GM18858 (cell line): ENCODE data around the gene SORBS1.

Experiments
- ATAC-seq: cut with Tn5 transposase; IDR thresholded peaks from one replicate; pipeline ENCODE4 v1.9.1; 2021; ENCODE audit not compliant: unreplicated experiment

SORBS1 gene

DNA sequence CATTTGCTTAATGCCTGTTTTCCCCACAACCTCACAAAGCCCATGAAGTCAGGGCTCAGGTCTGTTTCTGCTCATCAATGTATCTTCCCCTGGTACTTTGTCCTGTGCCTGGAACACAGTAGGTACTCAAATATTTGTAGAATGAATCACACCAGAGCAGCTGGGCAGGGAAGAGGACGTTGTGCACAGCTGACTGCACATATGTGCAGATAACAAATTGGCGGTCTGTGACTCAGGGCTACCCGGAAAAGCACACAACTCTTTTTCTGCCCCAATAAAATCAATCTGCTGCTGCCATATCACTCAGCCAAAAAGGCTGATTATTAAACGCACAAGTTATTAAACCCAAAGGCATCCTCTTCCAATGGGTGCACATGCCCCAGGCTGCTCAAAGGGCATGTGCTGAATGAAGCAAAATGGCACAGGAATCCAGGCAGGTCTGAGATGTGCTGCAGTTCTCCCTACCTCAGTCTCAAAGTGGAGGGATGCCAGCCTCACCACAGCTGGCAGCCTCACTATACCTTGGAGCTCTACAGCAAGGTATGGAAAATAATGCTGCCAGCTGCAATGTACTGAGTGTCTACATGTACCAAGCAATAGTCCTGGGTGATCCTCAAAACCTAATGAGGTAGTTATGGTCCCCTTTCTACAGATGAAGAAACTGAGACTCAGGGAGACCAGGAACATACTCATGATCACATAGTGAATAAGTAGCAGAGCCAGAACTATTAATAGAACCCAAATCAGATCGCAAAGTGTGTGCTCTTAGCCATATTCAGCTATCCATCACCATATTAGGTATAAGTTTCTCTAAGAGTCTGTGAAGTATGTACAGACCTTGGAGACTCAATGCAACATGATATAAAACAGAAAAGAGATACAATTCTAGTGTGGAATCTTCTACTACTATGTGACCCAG lies 43.4 kb downstream of the SORBS1 start:
- no peak for ATAC-seq

DNA sequence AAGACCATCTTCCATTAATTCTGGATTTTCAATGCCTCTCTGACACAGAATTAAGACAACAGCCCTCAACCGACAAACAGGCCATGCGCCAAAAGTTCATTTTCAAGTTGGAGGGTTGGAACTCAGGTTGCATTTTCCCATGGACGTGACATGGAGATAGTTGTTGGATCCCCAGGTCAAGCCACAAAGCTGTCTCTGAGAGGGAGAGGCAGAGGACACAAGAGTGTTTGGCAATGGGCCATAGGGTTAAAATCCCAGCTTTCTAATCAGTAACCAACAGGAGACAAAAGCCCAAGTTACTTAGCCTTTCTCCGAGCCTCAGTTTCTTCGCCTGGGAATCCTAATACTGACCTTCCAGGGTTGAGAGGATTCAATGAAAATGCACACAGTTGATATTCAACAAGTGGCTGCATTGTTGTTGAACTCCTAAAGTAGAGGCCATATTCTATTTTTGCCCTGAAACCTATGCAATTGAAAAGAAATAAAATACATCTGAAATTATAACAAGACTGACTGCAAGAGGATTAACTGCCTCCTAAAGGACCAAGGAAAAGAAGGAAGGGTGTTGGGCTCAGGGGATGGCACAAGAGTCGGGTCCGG lies 44.3 kb downstream of the SORBS1 start:
- ATAC-seq = no peak

DNA sequence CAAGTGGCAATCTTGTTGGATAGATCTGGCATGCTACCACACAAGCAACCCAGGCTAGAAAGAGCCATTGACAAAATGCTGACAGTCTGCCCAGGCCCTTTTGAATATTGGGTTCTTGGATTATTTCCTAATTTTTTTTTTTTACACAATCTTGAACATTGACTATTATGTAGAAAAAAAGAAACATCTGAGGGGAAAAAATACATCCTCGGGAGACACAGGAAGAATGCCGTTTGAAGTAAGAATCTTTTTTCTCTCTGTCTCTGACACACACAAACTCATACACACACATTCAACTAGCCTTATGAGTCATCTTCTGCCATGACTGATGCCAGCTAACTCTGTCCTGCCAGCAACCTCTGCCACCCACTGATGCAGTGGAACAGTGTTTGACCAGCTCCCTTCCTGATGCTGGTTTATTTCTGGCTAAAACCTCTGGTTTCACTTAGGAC lies 47.2 kb downstream of the SORBS1 start:
- no peak for ATAC-seq

DNA sequence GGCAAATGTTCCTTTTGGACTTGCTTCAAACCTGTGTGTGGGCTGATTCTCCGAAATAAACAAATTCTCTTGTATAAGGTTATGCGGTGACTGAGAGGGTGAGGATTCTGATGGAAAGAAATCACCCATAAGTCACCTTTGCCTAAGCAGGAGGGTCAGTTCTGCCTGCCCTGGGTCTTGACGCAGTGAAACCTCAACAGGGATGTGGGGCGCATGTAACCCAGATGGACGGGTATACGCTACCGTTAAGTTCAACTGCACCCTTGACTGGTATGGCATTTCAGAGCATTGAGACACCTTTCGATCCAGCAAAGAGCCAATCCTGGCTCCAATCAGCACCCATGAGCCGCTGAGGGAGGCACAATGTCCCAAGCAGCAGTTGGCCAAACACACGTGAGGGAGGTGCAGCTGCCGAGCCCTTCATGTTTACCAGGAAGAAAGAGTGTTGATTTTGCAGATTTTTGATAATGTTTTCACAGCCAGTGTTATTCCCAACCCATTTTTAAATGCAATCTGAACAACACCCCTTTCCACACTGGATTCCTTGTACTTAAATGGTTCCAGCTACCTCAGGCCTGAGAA lies 48.1 kb downstream of the SORBS1 start:
- ATAC-seq = no peak

DNA sequence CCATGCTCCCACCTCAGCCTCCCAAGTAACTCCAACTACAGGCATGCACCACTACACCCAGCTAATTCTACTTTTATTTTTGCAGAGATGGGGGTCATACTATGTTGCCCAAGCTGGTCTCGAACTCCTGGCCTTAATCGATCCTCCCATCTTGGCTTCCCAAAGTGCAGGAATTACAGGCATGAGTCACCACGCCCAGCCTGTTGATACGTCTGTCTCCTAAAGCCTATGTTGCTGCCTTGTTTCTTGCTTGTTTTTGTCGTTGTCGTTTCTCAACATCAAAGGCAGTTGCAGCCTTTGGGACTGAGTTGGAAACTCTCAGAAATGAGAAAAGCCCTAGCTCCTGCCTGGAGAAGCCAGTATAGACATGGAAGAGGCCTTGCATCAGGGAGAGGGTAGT lies 49.9 kb downstream of the SORBS1 start:
- ATAC-seq = no peak

DNA sequence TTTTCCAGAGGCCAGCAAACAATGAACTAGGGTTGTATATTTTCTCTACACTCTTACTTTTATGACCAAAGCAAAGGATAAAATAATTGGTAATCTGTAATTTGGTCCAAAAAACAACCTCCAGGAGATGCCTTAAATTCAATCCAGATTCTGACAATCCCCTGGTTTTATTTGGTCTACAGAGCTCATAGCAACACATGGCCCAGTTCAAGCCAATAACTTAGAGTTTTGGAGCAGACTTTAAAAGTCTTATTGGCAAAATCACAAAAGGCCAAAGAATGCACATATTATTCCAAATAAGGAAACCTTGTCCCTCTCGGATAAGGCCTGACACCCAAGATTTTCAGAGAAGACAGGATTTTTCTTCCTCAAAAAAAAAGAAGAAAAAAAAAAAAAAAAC lies 51.9 kb downstream of the SORBS1 start:
- ATAC-seq = no peak

DNA sequence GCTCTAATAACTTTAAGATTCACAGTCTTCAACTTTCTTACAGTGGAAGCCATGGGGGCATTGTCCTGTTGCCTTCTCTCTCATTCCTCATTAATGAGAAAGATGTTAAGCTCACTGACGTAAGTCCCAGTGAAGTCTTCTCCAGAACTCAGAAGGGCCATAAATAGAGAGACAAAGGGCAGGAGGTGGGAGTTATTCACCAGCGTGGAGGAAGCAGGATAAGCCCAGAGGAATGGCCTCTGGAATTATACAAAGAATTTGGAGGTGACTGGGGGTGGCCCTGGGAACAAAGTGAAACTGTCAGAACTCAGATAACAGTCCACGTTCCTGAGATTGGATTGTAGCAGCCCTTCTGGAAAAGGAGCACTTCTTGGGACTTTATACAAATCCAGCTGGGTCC lies 52.4 kb downstream of the SORBS1 start:
- ATAC-seq = no peak

DNA sequence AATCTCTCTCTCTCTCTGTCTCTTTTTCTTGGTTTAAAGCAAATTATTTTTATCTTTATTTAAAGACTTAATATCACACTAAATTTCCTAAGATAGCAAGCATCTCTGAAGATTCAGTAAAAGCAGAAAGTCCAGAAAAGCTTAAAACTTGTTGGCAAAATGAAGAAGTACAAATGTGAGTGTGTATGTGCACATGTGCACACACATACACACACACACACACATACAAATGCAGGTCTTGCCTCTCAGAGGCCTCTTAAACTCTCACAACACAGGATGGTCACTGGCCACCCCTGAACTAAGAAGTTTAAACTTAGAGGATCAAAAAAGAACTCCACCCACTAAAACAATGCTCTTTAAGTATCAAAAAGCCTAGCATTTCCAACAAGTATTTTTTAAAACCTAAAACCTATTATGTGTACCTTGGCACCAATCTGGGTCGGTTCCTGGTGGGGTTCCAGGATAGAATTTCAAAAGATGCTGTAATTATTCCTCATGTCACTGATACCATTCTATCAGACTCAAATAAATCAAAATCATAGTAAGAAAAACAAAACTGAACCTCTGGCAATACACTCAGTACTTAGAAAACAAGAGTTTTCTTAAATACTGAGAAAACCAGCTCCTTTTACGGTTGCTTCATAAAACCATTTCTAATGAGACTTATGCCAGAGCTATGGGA lies 55.0 kb downstream of the SORBS1 start:
- no peak for ATAC-seq

DNA sequence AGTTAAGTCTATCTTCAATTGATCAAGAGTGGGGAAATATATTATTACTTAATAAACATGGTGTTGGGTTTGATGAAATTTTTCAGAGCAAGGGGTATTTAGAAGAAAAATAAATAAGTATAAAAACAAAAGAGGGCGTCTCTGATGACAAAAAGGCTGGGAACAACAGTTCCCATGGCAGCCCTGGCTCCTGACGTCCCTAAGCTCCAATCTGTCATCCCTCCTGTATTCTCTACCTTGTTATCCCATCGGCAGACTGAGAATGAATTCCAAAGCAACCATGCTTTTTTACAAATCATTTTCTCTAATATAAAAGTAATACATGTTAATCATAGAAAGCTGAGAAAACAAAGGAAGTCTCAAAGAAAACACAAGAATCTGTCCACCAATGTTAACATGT lies 55.5 kb downstream of the SORBS1 start:
- ATAC-seq = no peak

DNA sequence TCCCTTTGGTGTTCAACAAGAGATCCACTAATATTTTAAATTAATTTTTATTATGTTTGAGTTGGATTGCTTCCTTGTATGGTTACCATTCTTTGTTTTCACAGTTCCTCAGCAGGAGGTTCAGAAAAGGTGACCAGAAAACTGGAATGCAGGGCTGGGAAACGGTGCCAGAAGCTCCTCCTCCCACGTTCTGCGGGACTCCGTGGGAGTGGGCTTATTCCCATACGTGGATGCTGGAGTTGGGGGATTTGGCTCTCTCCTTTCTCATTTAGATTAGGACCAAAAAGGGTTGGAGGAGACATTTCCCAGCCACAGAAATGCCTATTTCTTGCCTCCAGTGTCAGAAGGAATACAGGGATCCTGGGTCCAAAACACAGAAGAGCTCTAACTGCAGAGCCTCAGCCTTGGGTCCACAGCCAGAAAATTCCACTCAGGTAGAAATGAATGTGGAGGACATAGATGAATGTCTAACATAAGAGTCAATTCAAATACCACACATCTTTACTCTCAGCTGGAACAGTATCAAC lies 56.0 kb downstream of the SORBS1 start:
- ATAC-seq = no peak

DNA sequence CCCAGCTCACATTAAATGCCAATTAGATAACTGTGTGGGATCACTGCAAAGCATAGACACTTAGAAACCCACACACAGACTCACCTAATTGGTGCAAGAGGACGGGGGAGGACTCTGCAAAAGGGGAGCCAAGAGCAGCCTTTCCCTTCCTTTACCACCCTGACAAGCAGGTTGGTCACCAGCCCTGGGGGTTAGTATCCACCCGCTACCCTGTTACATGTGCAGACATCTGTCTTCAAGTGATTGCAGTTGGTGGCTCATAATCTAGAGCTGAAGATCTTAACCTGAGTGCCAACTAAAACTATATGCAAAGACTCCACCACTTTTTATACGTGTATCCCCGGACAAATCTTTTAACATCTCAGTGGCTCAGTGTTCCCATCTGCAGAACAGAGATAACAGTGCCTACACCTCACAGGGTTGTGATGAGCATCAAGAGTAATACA lies 56.9 kb downstream of the SORBS1 start:
- no peak for ATAC-seq

DNA sequence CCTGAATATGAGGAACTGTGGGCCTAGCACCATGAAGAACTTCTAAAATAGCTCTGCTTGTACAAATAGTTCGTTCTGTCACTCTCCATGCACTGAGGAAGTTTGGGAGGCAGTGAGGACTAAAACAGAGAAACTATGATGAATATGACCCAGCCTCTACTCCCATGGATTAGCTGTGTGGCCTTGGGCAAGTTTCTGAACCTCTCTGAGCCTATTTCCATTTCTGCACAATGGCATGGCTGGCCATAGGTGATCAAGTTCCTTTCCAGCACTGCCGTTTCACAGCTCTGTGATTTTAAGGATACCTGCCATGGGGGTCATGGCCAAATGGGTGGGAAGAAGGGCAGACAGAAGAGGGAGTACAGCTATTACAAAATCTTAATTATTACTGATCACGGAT lies 57.6 kb downstream of the SORBS1 start:
- ATAC-seq = no peak

DNA sequence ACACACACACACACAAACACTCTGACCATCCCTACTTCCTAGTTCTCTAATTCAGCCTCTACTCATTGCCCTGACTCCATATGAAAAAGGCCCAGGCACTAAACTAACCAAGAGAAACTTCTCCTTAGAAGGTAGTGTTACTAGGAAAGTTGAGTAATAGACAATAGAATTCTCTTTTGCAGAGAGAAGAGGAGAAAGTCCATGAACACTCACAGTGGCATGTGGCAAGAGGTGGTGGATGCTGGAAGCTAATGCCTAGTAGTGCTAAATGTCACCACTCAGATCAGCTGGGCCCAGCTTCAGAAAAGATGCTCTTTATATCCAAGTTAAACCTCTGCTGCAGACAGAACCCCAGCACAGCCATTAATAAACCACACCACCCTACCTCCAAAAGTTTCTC lies 58.2 kb downstream of the SORBS1 start:
- ATAC-seq = no peak

DNA sequence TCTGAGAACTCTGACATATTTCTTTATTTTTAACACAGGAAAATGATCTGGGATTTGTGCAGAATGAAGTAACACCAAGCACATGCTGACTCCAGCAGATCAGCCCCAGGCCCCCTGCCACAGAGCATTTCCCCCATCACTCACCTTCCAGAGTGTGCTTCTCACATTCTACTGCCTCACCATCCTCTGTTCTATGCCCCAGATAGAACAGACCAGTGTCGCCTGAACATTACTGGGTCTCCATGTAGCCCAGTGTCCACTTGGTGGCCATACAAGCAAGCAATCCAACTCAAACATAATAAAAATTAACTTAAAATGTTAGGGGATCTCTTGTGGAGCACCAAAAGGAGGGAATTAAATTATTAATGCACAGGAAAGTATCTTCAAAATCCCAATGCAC lies 58.8 kb downstream of the SORBS1 start:
- ATAC-seq = no peak

DNA sequence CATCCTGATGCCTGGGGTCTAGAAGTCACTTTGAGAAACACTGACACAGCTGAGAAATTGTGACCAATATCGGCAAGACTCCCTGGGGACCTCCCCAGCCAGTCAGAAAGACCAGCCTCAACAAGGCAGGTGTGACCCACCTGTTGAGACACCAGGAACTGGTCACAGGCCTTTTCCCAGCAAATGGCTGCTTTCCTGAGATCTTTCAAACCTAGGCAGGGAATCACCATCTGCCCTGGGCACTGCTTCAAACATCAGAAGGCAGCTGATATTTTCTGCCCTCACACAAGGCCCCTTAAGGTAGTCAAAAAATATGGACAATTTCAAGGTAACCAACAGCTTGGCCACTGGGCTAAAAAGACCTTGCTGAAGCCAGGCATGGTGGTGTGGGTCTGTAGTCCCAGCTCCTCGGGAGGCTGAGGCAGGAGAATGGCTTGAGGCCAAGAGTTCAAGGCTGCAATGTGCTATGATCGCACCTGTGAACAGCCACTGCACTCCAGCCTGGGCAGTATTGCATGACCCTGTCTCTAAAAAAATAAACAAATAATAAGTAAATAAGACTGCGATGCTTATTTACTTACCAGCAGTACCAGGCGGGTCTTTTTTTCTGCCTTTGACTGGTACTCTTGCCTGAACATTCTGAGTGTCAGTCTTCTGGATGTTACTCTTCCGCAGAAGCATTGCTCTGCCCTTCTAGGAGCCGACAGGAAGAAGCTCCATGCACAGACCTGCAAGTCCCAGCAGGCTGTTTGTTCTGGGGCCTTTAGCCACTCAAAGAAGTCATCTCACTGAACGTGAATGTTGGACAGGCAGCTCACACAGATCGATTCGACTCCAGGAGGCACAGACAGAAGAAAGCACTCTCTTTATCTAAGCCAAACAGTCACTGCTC lies 59.7 kb downstream of the SORBS1 start:
- no peak for ATAC-seq

DNA sequence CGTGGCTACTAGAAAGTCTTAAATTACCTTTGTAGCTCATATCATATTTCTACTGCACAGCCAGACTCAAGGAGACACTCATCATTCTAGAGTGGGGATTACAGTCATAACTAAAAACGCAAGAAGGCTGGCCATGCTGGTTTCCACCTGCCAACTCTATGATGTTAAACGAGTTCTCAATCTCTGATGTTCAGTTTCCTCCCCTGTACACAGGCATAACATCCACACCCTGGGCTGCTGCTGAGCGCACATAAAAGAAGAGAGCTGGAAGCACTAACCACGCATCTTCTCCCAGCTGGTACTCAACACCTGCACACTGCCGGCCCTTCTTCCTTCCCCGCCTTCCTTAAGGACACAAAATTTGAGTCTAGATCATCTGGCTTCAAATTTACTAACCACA lies 60.5 kb downstream of the SORBS1 start:
- no peak for ATAC-seq

DNA sequence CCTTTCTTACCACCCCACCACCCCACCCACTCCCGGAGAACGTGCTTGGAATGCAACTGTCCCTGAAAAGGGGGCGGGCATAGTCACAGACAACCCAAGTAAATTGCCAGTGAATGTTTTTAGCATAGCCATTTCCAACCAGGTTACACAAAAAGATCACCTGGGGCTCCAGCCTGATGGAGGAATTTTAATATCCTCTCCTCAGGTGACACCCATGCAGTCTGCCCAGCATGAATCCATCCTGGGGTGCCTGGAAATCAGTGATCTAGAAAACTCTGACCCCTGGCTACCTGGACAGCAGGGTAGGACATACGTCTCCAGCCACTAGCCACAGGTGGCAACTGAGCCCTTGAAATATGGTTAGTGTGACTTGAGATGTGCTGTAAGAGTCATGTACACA lies 61.1 kb downstream of the SORBS1 start:
- ATAC-seq = no peak

DNA sequence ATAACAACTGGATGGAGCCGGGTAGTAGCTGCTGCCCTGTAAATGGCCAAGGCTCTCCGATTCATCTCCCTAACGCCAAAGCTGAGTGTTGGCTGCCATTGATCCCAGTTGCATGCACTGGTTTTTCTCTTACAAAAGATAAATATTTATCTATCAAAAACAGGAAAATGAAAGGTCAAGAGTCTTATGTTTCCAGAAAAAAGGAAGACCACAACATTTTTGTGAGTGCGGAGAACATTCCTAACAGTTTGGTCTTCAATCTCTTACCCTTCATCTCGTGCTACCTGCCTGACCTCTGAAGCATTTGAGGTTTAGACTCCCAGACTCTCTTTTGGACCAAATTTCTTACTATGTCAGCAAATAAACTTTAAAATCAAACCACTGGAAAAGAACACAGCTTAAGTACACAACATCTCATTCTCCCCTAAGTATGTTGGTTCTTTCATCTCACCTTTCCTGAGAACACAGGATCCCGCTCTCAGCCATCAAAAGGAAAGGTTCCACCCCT lies 61.6 kb downstream of the SORBS1 start:
- no peak for ATAC-seq

DNA sequence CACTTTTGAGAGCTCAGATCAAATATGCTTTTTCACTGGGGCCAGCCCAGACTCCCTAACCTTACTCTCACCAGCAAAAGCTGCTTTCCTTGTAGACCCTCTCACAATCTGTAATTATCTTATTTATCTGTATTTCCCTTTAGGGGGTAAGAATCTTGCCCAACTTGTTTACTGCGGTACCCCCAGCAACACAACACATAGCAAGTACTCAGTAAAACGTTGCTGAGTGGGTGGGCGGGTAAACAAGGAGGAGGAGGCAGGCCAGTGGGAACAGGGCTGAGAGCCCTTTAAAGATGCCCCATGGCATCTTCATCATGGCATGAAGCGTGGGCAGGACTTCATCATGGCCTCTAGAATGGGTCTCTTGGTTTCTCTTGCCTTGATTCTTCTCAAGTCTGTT lies 64.2 kb downstream of the SORBS1 start:
- ATAC-seq = no peak

DNA sequence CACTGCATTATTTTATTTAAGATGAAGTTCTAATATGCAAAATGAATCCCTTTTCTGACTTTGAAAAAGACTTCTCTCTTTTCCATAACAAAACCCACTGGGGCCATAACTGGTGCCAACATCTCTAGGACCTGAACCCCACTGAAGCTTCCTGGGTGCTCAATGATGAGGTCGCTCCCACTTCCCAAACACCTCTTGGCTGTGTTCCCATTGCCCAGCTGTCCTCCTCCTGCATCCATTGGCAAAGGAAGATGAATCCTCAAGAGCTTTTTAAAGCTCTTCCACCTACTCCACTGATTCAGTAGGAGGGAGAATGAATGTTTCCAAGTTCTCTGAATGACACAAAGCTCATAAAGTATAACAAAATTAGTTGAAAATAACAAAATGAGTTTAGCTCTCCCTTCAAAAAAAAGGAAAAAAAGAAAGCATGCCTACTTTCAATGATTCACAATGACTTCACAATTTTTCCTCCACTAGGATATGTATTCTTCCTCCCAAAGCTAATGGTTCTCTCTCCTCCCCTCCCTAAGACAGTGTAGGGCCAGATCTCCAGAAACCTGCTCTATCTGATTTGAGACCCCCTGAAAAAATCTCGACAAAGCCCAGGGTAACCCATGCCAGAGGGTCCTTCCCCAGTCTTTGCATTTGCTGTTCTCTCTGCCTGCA lies 64.8 kb downstream of the SORBS1 start:
- ATAC-seq = no peak
